Measurements from ENCODE around the gene KCNQ5.

KCNQ5 gene

GRCh38 chr6:72849346-72849745 lies 227.5 kb downstream of the KCNQ5 start:
- Mint-ChIP-seq H3K9me3 (peaks cover 0 to 9% of the 10 kb centered on the region in 2 donors), H3K4me3 (no peak overlapping the region), H3K4me1 (no peaks in the 10 kb centered on the region), H3K27me3 (no peaks in the 10 kb centered on the region), H3K27ac (no peak overlapping the region)
- ATAC-seq: no peak
- no peak for DNase-seq

- Mint-ChIP-seq H3K27ac (no peak overlapping the region), H3K9me3 (peaks cover 0 to 9% of the 10 kb centered on the region in 2 donors), H3K4me1 (no peaks in the 10 kb centered on the region), H3K27me3 (no peaks in the 10 kb centered on the region), H3K4me3 (no peak overlapping the region)
- DNase-seq (no peak), ATAC-seq (no peak)
Observed at GRCh38 chr6:72850040-72850439, 228.2 kb downstream of the KCNQ5 start.

GRCh38 chr6:72850469-72850868 lies 228.6 kb downstream of the KCNQ5 start:
- Mint-ChIP-seq H3K9me3 (peaks cover 0 to 9% of the 10 kb centered on the region in 2 donors), H3K4me1 (no peaks in the 10 kb centered on the region), H3K27me3 (no peaks in the 10 kb centered on the region), H3K27ac (no peak overlapping the region), H3K4me3 (no peak overlapping the region)
- no peak for DNase-seq
- ATAC-seq: no peak

GRCh38 chr6:72855471-72855870 lies 233.6 kb downstream of the KCNQ5 start:
- H3K27me3 Mint-ChIP-seq: no peaks in the 10 kb centered on the region
- DNase-seq: no peak
- H3K27ac Mint-ChIP-seq: no peak overlapping the region
- H3K4me1 Mint-ChIP-seq: no peaks in the 10 kb centered on the region
- no peaks in the 10 kb centered on the region for H3K9me3 Mint-ChIP-seq
- ATAC-seq: no peak
- no peak overlapping the region for H3K4me3 Mint-ChIP-seq

GRCh38 chr6:72856801-72857200 lies 234.9 kb downstream of the KCNQ5 start:
- Mint-ChIP-seq H3K4me1 (peaks cover 3% of the 10 kb centered on the region), H3K4me3 (no peak overlapping the region), H3K27ac (no peak overlapping the region), H3K27me3 (no peaks in the 10 kb centered on the region), H3K9me3 (no peaks in the 10 kb centered on the region)
- DNase-seq: no peak
- ATAC-seq: no peak

- Mint-ChIP-seq H3K4me3 (no peak overlapping the region), H3K9me3 (no peaks in the 10 kb centered on the region)
- no peak for ATAC-seq
Observed at GRCh38 chr6:72857791-72858585, 236.1 kb downstream of the KCNQ5 start.

GRCh38 chr6:72861059-72861458 lies 239.2 kb downstream of the KCNQ5 start:
- Mint-ChIP-seq H3K27ac (no peak overlapping the region), H3K4me3 (no peak overlapping the region), H3K9me3 (no peaks in the 10 kb centered on the region), H3K27me3 (no peaks in the 10 kb centered on the region), H3K4me1 (peaks cover 10% of the 10 kb centered on the region)
- no peak for DNase-seq
- no peak for ATAC-seq

More at GRCh38 chr6:72857791-72858585, 236.1 kb downstream of the KCNQ5 start:
- no peaks in the 10 kb centered on the region for H3K27me3 Mint-ChIP-seq
- no peak overlapping the region for H3K27ac Mint-ChIP-seq
- H3K4me1 Mint-ChIP-seq: peaks cover 10% of the 10 kb centered on the region
- no peak for DNase-seq

GRCh38 chr6:72861935-72862432 lies 240.1 kb downstream of the KCNQ5 start:
- DNase-seq (no peak), ATAC-seq (no peak)
- Mint-ChIP-seq H3K27me3 (no peaks in the 10 kb centered on the region), H3K9me3 (no peaks in the 10 kb centered on the region), H3K27ac (peak overlapping the region; percentile 89), H3K4me3 (no peak overlapping the region), H3K4me1 (peaks cover 10% of the 10 kb centered on the region)

GRCh38 chr6:72863131-72863530 lies 241.3 kb downstream of the KCNQ5 start:
- no peak overlapping the region for H3K27ac Mint-ChIP-seq
- peaks cover 10% of the 10 kb centered on the region for H3K4me1 Mint-ChIP-seq
- no peak for DNase-seq
- no peaks in the 10 kb centered on the region for H3K9me3 Mint-ChIP-seq
- no peak overlapping the region for H3K4me3 Mint-ChIP-seq
- no peaks in the 10 kb centered on the region for H3K27me3 Mint-ChIP-seq
- ATAC-seq: no peak

GRCh38 chr6:72864236-72864635 lies 242.4 kb downstream of the KCNQ5 start:
- Mint-ChIP-seq H3K27me3 (no peaks in the 10 kb centered on the region), H3K9me3 (no peaks in the 10 kb centered on the region), H3K4me1 (peaks cover 10% of the 10 kb centered on the region), H3K27ac (no peak overlapping the region), H3K4me3 (no peak overlapping the region)
- ATAC-seq: no peak
- DNase-seq: no peak

- Mint-ChIP-seq H3K27ac (no peak overlapping the region), H3K4me1 (peaks cover 10% of the 10 kb centered on the region), H3K4me3 (no peak overlapping the region), H3K9me3 (no peaks in the 10 kb centered on the region), H3K27me3 (no peaks in the 10 kb centered on the region)
- DNase-seq (no peak), ATAC-seq (no peak)
Observed at GRCh38 chr6:72864799-72865198, 242.9 kb downstream of the KCNQ5 start.

- DNase-seq (no peak), ATAC-seq (no peak)
Observed at GRCh38 chr6:72865467-72865866, 243.6 kb downstream of the KCNQ5 start.

GRCh38 chr6:72869621-72870020 lies 247.8 kb downstream of the KCNQ5 start:
- ATAC-seq (no peak), DNase-seq (no peak)
- Mint-ChIP-seq H3K27me3 (no peaks in the 10 kb centered on the region), H3K4me3 (no peak overlapping the region), H3K4me1 (no peaks in the 10 kb centered on the region), H3K9me3 (no peaks in the 10 kb centered on the region), H3K27ac (no peak overlapping the region)

More at GRCh38 chr6:72865467-72865866, 243.6 kb downstream of the KCNQ5 start:
- Mint-ChIP-seq H3K27me3 (no peaks in the 10 kb centered on the region), H3K4me1 (peaks cover 10% of the 10 kb centered on the region), H3K27ac (no peak overlapping the region), H3K4me3 (no peak overlapping the region), H3K9me3 (no peaks in the 10 kb centered on the region)

GRCh38 chr6:72873433-72873832 lies 251.6 kb downstream of the KCNQ5 start:
- Mint-ChIP-seq H3K4me3 (no peak overlapping the region), H3K4me1 (no peaks in the 10 kb centered on the region), H3K27me3 (no peaks in the 10 kb centered on the region), H3K27ac (no peak overlapping the region), H3K9me3 (no peaks in the 10 kb centered on the region)
- ATAC-seq (no peak), DNase-seq (no peak)

- Mint-ChIP-seq H3K27ac (no peak overlapping the region), H3K4me1 (no peaks in the 10 kb centered on the region), H3K4me3 (no peak overlapping the region), H3K27me3 (no peaks in the 10 kb centered on the region), H3K9me3 (no peaks in the 10 kb centered on the region)
- DNase-seq (no peak), ATAC-seq (no peak)
Observed at GRCh38 chr6:72876256-72876655, 254.4 kb downstream of the KCNQ5 start.

GRCh38 chr6:72886170-72886569 lies 264.3 kb downstream of the KCNQ5 start:
- Mint-ChIP-seq H3K4me1 (peaks cover 5% of the 10 kb centered on the region), H3K27ac (no peak overlapping the region), H3K9me3 (peaks cover 20 to 21% of the 10 kb centered on the region in 2 donors), H3K27me3 (no peaks in the 10 kb centered on the region), H3K4me3 (no peak overlapping the region)
- no peak for ATAC-seq
- DNase-seq: no peak

- peak in 1 of 2 donors; percentile 13 for DNase-seq
- peaks cover 11 to 20% of the 10 kb centered on the region in 2 donors for H3K9me3 Mint-ChIP-seq
- peak; percentile 86 for ATAC-seq
- H3K27ac Mint-ChIP-seq: no peak overlapping the region
- H3K27me3 Mint-ChIP-seq: no peaks in the 10 kb centered on the region
- peaks cover 5% of the 10 kb centered on the region for H3K4me1 Mint-ChIP-seq
- H3K4me3 Mint-ChIP-seq: no peak overlapping the region
Observed at GRCh38 chr6:72890233-72890632, 268.4 kb downstream of the KCNQ5 start.

Measured in stimulated activated naive CD8-positive, alpha-beta T cell treated with anti-CD3 and anti-CD28 coated beads, Interleukin-15, amount 100 ng/mL, for 72 hours (primary cell).